Measurements from ENCODE around the gene ADPRH.

DNA sequence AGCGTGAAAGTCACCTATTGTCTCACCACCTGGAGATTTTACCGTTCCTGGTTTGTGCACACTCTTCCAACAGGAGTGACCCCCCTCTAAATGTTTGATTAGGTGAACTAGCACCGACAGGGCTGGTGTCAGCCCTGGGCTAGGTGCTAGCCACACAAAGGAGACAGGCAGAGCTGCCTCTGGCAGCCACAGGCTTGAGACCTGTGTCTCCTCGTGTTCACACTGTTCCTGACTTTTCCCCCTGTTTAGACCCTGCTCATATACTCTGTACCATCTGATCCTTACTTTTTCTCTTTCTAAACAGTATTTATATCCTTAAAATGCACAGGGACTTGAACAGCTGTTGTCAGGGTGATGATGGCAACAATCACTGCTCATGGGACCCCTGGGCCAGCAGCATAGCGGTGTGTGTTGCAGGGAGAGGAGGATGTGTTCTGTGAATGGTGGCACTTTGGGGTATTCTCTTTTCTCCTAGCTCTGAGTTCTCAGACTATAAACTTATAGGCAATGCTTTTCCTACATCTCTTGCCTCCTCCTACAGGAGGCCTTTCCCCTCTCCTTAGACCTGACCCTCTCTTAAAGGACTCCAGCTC is 25.4 kb upstream of the ADPRH start:
- TF ChIP-seq NFE2L2 (IDR thresholded peaks at IDR 0.05; ENCODE audit: low read depth, low read length): no peak
- no peak for TF ChIP-seq CTCF (conservative IDR thresholded peaks at IDR 0.05; ENCODE audit: low read depth, low read length)
- no peak for TF ChIP-seq POLR2A (IDR thresholded peaks at IDR 0.05; ENCODE audit: low read depth, low read length)
- no peak for TF ChIP-seq CEBPB (IDR thresholded peaks at IDR 0.05; ENCODE audit: low read depth, low read length)
- TF ChIP-seq BHLHE40 (IDR thresholded peaks at IDR 0.05; ENCODE audit: low read depth, low read length): no peak
- no peak for TF ChIP-seq MAFK (IDR thresholded peaks at IDR 0.05; ENCODE audit: low read depth, low read length)
- no peak for TF ChIP-seq RAD21 (IDR thresholded peaks at IDR 0.05; ENCODE audit: low read length)
